K562 (cell line): ENCODE results near the gene B4GALT5. TPM values are rescaled to one million over a fixed set of nuclear protein-coding genes. Genes with fewer than 3 reads are reported as not detected.

ENCODE experiments used
- CBFA2T3 ChIP-seq: fragments of 450-650 bp; IDR thresholded peaks from 2 replicates; pipeline ENCODE4 v1.6.1; 2017
- CREB3L1 ChIP-seq: fragments of 450-650 bp; IDR thresholded peaks from 2 replicates; pipeline ENCODE4 v1.6.1; 2014; ENCODE audit warnings: low read depth, mild to moderate bottlenecking, moderate library complexity, borderline replicate concordance
- CTBP1 ChIP-seq: fragments of 450-650 bp; IDR thresholded peaks from 2 replicates; pipeline ENCODE4 v1.6.1; 2016; ENCODE audit warnings: borderline replicate concordance
- EP400 ChIP-seq: fragments of 450-650 bp; IDR thresholded peaks from 2 replicates; pipeline ENCODE4 v1.6.1; 2017; ENCODE audit warnings: antibody characterized with exemption, mild to moderate bottlenecking, moderate library complexity
- JUND ChIP-seq, 2 experiments: IDR thresholded peaks; 2 replicates in 1 of 2; 3 replicates in 1 of 2; pipeline ENCODE4 v1.6.1; 2011; ENCODE audit warnings: borderline replicate concordance in 2 of 2, low read depth in 2 of 2, low read length in 2 of 2, improper control_type of control experiment in 1 of 2, missing biosample characterization in 1 of 2, missing genetic modification characterization in 1 of 2, missing genetic modification reagents in 1 of 2
- KAT7 ChIP-seq: sonication (generic); formaldehyde crosslinking; IDR thresholded peaks from 2 replicates; pipeline ENCODE4 v1.8.0; 2022; ENCODE audit warnings: missing genetic modification reagents, mild to moderate bottlenecking, borderline replicate concordance
- KDM1A ChIP-seq, 2 experiments: fragments of 450-650 bp; IDR thresholded peaks; 2 replicates each; pipeline ENCODE4 v1.6.1; 2016; ENCODE audit warnings: mild to moderate bottlenecking in 2 of 2
- PHF20 ChIP-seq: fragments of 450-650 bp; IDR thresholded peaks from 2 replicates; pipeline ENCODE4 v1.6.1; 2018; ENCODE audit not compliant: partially characterized antibody
- POLR3G ChIP-seq: IDR thresholded peaks from 2 replicates; pipeline ENCODE4 v1.6.1; 2011; ENCODE audit not compliant: insufficient read length, insufficient replicate concordance; ENCODE audit errors: extremely low read depth
- RBM14 ChIP-seq: fragments of 200-400 bp; formaldehyde crosslinking; IDR thresholded peaks from 2 replicates; pipeline ENCODE4 v1.6.1; 2018; ENCODE audit warnings: low read depth, mild to moderate bottlenecking, low read length, moderate library complexity, borderline replicate concordance; ENCODE audit not compliant: insufficient read depth
- RUNX1 ChIP-seq: sonication (generic); IDR thresholded peaks from 2 replicates; pipeline ENCODE4 v1.6.1; 2016; ENCODE audit warnings: antibody characterized with exemption, low read depth
- SUPT5H ChIP-seq: fragments of 450-650 bp; IDR thresholded peaks from 2 replicates; pipeline ENCODE4 v1.6.1; 2016
- TAF7 ChIP-seq: fragments of 450-650 bp; IDR thresholded peaks from 2 replicates; pipeline ENCODE4 v1.6.1; 2016; ENCODE audit warnings: missing genetic modification characterization, missing compliant biosample characterization
- ZFPM2 ChIP-seq: fragments of 250-450 bp; sonication (Bioruptor Pico); IDR thresholded peaks from 2 replicates; pipeline ENCODE4 v1.5.1; 2022; ENCODE audit warnings: mild to moderate bottlenecking
- ZNF12 ChIP-seq: sonication (generic); formaldehyde crosslinking; IDR thresholded peaks from 2 replicates; pipeline ENCODE4 v1.4.0; 2020; ENCODE audit warnings: mild to moderate bottlenecking, missing genetic modification reagents
- ZNF165 ChIP-seq: fragments of 250-450 bp; sonication (Bioruptor Pico); IDR thresholded peaks from 2 replicates; pipeline ENCODE4 v1.4.0; 2020; ENCODE audit warnings: borderline replicate concordance
- ZNF639 ChIP-seq, 2 experiments: fragments of 200-800 bp in 1 of 2; sonication (Bioruptor generic) in 1 of 2; sonication (generic) in 1 of 2; formaldehyde crosslinking in 1 of 2; IDR thresholded peaks in 1 of 2; conservative IDR thresholded peaks in 1 of 2; 2 replicates each; pipeline versions ENCODE4 v1.5.0 to v1.6.1; 2016 to 2020; ENCODE audit warnings: missing compliant biosample characterization in 1 of 2, missing genetic modification characterization in 1 of 2, missing genetic modification reagents in 1 of 2
- ZNF75A ChIP-seq: fragments of 450-650 bp; formaldehyde crosslinking; IDR thresholded peaks from 2 replicates; pipeline ENCODE4 v1.4.0; 2020; ENCODE audit warnings: mild to moderate bottlenecking
- ZSCAN29 ChIP-seq: fragments of 450-650 bp; IDR thresholded peaks from 2 replicates; pipeline ENCODE4 v1.6.1; 2017
- polyA plus RNA-seq, 8 experiments: library from polyadenylated mRNA; depleted of rRNA in 4 of 8; stranded (reverse) in 5 of 8; unstranded in 3 of 8; fragments of >200 nt; fragmentation: Nextera tagmentation in 2 of 8; fragmentation: Illumina TruSeq in 1 of 8; extraction: Ambion mirVana in 2 of 8; extraction: Trizol in 1 of 8; gene quantifications; 2 replicates each; pipeline versions ENCODE4 v1.2.1 to v1.2.3, GENCODE V29; 2011 to 2014; ENCODE audit warnings: inconsistent platforms in 1 of 8, missing spikeins in 1 of 8
- total RNA-seq, 7 experiments: library from RNA; depleted of rRNA in 6 of 7; stranded (reverse); fragments of >200 nt in 6 of 7; fragmentation: Illumina TruSeq in 2 of 7; extraction: Trizol in 2 of 7; gene quantifications; 2 replicates each; pipeline versions ENCODE4 v1.2.1 to v1.2.3, GENCODE V29; 2011 to 2021; ENCODE audit warnings: low replicate concordance in 1 of 7
- TF ChIP-seq, protein P1 (sequence below): fragments of 450-650 bp; IDR thresholded peaks from 2 replicates; pipeline ENCODE4 v1.6.1; 2018; ENCODE audit not compliant: partially characterized antibody

B4GALT5 gene
- total and polyA plus RNA-seq, 9 of the 15 experiments (the other 6 are each of a cell fraction or from before 2014, with no cell fraction given): 8.5 to 32.6 (median 23.4) TPM

DNA sequence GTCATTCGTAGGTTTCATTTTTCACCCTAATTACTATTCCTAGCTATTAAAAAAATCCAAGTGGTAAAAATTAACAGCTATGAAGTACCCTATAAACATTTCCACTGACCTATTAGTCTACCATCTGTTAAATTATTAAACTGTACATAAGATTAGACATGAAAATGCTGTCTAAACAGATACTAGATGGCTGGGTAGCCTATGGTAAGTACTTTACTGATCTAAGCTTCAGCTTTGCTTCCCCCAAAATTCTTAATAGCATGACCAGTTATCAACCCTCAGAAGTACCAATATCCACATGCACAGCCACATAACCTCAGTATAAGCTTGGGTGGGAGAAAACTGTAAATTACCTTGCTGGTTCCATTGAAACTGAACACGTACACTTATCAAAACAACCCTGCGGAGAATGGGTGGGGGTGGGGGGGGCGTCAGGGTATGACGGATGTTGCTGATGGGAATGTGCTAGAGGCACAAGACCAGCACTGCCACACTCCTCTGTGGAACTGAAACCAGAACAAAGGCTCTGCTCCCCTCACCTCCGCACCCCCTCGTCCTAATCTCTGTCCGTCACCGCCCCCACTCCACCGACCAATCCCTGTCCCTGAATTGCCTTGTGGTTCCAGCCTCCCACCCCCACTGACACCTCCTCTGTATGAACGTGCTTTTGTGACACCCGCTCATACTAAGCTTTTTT, 45.3 kb downstream of the B4GALT5 start (continued):
- no peak; the same call in 1 of the 2 replicates for TF ChIP-seq KAT7 (CRISPR knock-in tag)
- TF ChIP-seq CREB3L1: no peak
- TF ChIP-seq, protein P1, sequence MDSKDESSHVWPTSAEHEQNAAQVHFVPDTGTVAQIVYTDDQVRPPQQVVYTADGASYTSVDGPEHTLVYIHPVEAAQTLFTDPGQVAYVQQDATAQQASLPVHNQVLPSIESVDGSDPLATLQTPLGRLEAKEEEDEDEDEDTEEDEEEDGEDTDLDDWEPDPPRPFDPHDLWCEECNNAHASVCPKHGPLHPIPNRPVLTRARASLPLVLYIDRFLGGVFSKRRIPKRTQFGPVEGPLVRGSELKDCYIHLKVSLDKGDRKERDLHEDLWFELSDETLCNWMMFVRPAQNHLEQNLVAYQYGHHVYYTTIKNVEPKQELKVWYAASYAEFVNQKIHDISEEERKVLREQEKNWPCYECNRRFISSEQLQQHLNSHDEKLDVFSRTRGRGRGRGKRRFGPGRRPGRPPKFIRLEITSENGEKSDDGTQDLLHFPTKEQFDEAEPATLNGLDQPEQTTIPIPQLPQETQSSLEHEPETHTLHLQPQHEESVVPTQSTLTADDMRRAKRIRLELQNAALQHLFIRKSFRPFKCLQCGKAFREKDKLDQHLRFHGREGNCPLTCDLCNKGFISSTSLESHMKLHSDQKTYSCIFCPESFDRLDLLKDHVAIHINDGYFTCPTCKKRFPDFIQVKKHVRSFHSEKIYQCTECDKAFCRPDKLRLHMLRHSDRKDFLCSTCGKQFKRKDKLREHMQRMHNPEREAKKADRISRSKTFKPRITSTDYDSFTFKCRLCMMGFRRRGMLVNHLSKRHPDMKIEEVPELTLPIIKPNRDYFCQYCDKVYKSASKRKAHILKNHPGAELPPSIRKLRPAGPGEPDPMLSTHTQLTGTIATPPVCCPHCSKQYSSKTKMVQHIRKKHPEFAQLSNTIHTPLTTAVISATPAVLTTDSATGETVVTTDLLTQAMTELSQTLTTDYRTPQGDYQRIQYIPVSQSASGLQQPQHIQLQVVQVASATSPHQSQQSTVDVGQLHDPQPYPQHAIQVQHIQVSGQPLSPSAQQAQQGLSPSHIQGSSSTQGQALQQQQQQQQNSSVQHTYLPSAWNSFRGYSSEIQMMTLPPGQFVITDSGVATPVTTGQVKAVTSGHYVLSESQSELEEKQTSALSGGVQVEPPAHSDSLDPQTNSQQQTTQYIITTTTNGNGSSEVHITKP: peak; percentile 54
- TF ChIP-seq POLR3G: no peak
- TF ChIP-seq PHF20: no peak
- no peak for TF ChIP-seq ZNF12 (CRISPR knock-in tag)
- TF ChIP-seq ZNF639 (CRISPR knock-in tag; conservative IDR thresholded peaks at IDR 0.05 in 1 of 2, IDR thresholded peaks at IDR 0.05 in 1 of 2): no peak
- no peak for TF ChIP-seq EP400
- no peak for TF ChIP-seq ZSCAN29
- TF ChIP-seq ZNF75A: no peak
- no peak for TF ChIP-seq RBM14
- TF ChIP-seq KDM1A (IDR thresholded peaks at IDR 0.05): peak; percentile 51 to 74; a peak in 3 of 4 replicates
- no peak for TF ChIP-seq TAF7 (tag)
- peak; percentile 43; the same call in 1 of the 2 replicates for TF ChIP-seq JUND (IDR thresholded peaks at IDR 0.05; ENCODE audit: borderline replicate concordance, low read depth, low read length)
- TF ChIP-seq JUND (tag; IDR thresholded peaks at IDR 0.05; ENCODE audit: borderline replicate concordance, low read depth, low read length): no peak
- peak; percentile 12; the same call in 1 of the 2 replicates for TF ChIP-seq CBFA2T3
- TF ChIP-seq ZFPM2: no peak
- TF ChIP-seq ZNF165 (CRISPR knock-in tag): no peak
- no peak for TF ChIP-seq RUNX1
- no peak for TF ChIP-seq SUPT5H
- peak; percentile 46; the same call in 1 of the 2 replicates for TF ChIP-seq CTBP1
